GM18517 (cell line): ENCODE data around the gene KRT13.

Source experiments
- ATAC-seq: cut with Tn5 transposase; IDR thresholded peaks from one replicate; pipeline ENCODE4 v1.9.1; 2021; ENCODE audit warnings: mild to moderate bottlenecking, moderate library complexity; ENCODE audit not compliant: unreplicated experiment

KRT13 gene

GRCh38 chr17:41475421-41475820 is 30.0 kb downstream of the KRT13 start:
- no peak for ATAC-seq

- ATAC-seq = no peak
These were observed 30.5 kb downstream of the KRT13 start for GRCh38 chr17:41474863-41475262.

GRCh38 chr17:41468346-41468745 is 37.1 kb downstream of the KRT13 start:
- no peak for ATAC-seq

- ATAC-seq = no peak
These were observed 37.9 kb downstream of the KRT13 start for GRCh38 chr17:41467561-41467960.

GRCh38 chr17:41466988-41467387 is 38.4 kb downstream of the KRT13 start, which contains the start of gene KRT32:
KRT32 (minus strand) TSS chr17:41467386; CDS start chr17:41467325, 61 bp downstream.
- no peak for ATAC-seq

DNA sequence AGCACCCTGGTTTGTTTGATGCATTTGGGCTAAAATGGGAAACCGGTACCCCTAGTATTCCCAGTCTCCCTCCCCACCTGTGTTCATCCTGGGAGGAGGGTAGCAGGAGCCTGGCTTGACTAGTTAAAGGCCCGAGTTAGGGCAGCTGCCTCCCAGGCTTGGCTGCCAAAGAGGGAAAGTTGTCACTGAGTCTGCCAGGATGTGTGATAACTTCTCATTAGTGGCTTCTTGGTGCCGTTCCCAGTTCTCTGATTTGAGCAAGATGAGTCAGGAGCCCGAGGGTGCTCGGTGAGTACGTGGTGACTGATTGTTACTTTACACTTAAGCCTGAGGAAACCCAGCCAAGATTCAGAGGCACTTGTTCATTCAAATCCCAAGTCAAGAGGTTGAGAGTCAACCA is 40.7 kb downstream of the KRT13 start:
- ATAC-seq = no peak

DNA sequence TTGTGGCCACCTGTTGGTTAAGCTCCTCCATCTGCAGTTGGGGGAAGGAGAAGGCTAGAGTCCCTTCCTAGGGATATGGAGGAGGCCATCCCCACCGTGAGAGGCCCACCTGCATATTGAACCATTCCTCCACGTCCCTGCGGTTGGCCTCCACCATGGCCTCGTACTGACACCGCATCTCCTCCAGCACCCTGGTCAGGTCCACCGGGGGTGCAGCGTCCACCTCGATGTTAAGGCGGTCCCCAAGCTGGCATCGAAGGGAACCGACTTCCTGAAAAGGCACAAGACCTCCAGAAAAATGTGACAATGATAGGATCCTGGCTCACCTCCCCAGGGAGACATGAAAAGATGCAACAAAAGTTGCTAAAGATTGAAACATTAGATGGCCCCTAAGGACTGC is 41.2 kb downstream of the KRT13 start:
- no peak for ATAC-seq

- no peak for ATAC-seq
These were observed 41.7 kb downstream of the KRT13 start for GRCh38 chr17:41463746-41464145.

DNA sequence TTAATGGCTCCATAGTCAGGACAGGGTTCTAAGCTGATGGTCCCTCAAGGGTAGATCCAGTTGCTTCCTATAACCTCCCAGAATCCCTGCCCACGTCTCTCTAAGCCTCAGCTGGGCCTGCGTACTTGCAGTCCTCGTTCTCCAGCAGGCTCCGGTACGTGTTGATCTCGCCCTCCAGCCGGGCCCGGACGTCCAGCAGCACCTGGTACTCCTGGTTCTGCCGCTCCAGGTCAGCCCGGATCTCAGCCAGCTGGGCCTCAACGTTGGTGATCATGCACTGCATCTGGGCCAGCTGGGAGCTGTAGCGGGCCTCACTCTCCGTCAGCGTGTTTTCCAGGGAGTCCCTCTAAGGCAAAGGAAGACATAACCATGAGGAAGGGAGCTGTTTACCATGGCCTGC is 42.7 kb downstream of the KRT13 start:
- no peak for ATAC-seq

- ATAC-seq = no peak
These were observed 47.7 kb downstream of the KRT13 start for GRCh38 chr17:41457676-41458075.

DNA sequence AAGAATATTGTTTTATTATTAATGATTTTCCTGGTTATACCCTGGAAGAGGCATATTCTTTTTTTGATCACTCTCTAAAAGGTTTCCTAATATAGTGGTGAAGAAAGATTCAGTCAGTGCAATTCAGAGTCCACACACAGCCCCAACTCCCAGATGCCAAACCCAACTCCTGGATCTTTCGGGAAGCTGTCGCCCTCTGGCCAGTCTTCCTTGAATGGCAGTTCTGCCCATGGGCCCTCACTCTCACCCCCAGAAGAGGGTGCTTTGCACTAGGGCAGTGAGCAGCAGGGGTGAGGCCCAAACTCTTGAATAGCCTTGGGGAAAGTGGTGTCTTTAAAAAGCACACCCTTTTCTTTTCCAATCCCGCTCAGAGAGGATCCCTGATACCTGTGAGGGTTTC is 49.2 kb downstream of the KRT13 start:
- ATAC-seq = no peak

DNA sequence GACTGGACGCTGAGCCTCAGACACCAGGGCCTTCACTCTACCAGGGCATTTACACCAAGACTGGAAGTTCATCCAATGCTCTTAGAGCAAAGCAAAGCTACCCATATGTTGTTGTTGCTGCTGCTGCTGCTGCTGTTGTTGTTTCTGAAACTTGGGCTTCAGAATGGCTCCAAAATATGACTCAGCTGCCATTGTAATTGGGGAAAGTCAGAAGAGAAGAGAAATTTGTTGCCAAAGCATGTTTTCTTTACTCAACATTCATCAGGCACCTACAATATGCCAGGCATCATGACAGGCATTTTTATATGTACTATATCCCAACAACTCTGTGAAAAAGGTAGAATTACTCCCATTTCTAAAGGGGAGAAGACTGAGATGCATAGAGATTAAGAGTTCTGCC is 50.2 kb downstream of the KRT13 start:
- no peak for ATAC-seq

DNA sequence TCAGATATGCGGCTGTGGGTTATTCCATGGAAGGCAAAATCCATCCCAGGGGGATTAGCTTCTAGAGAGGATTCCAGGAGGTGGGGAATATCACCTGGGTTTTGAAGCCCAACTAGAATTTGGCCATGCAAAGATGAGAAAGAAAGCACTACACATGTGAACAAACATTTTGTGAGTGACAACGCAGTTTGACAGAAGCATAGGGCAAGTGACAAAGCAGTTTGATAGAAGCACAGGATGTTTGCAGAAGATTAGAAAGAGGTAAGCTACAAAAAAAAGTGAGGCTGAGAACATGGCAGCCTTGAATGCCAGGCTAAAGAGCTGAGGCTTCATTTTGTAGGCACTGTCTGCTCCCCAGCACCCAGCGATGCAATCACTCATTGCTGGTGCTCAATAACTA is 52.3 kb downstream of the KRT13 start:
- ATAC-seq = no peak

GRCh38 chr17:41452281-41452680 is 53.1 kb downstream of the KRT13 start:
- ATAC-seq = no peak

GRCh38 chr17:41451154-41451728 is 54.2 kb downstream of the KRT13 start:
- ATAC-seq = no peak
